ENCODE measurements around the gene BEGAIN.

The BEGAIN gene

GRCh38 chr14:100615736-100616695 is 28.8 kb upstream of the BEGAIN start:
- no peak for DNase-seq

GRCh38 chr14:100614803-100615202 is 27.6 kb upstream of the BEGAIN start:
- no peak for DNase-seq

- DNase-seq = no peak
Observed at GRCh38 chr14:100612986-100613385, 25.8 kb upstream of the BEGAIN start.

- no peak for DNase-seq
Observed at GRCh38 chr14:100611811-100612480, 24.7 kb upstream of the BEGAIN start.

GRCh38 chr14:100610511-100611217 is 23.4 kb upstream of the BEGAIN start:
- DNase-seq = no peak

- DNase-seq = no peak
Observed at GRCh38 chr14:100609941-100610391, 22.7 kb upstream of the BEGAIN start.

- DNase-seq = no peak
Observed at GRCh38 chr14:100609331-100609870, 22.2 kb upstream of the BEGAIN start.

- no peak for DNase-seq
Observed at GRCh38 chr14:100608586-100609330, 21.5 kb upstream of the BEGAIN start.

- no peak for DNase-seq
Observed at GRCh38 chr14:100608064-100608463, 20.8 kb upstream of the BEGAIN start.

- no peak for DNase-seq
Observed at GRCh38 chr14:100607611-100607956, 20.4 kb upstream of the BEGAIN start.

GRCh38 chr14:100606687-100607610 is 19.7 kb upstream of the BEGAIN start:
- no peak for DNase-seq

- DNase-seq = peak; percentile 18
Observed at GRCh38 chr14:100605706-100606686, 18.8 kb upstream of the BEGAIN start.

- DNase-seq = peak; percentile 14
Observed at GRCh38 chr14:100605230-100605629, 18.0 kb upstream of the BEGAIN start.

- DNase-seq = peak; percentile 18
Observed at GRCh38 chr14:100604709-100605108, 17.5 kb upstream of the BEGAIN start.

- DNase-seq = peak; percentile 19
Observed at GRCh38 chr14:100604121-100604501, 16.9 kb upstream of the BEGAIN start.

GRCh38 chr14:100603341-100604120 is 16.3 kb upstream of the BEGAIN start:
- DNase-seq = peak; percentile 20

GRCh38 chr14:100602621-100603230 is 15.5 kb upstream of the BEGAIN start:
- peak; percentile 2 for DNase-seq

GRCh38 chr14:100601914-100602313 is 14.7 kb upstream of the BEGAIN start:
- DNase-seq = no peak

- no peak for DNase-seq
Observed at GRCh38 chr14:100601064-100601463, 13.8 kb upstream of the BEGAIN start.

Measured in activated CD4-positive, CD25-positive, alpha-beta regulatory T cell treated with anti-CD3 and anti-CD28 coated beads, Interleukin-2, amount 50 U/mL, for 72 hours (primary cell).